Dendritic cell treated with granulocyte-macrophage colony-stimulating factor and Interleukin-4, amounts not matched to agents 40 ng/mL and 50 ng/mL, for 4 days (primary cell): Measurements from ENCODE around the gene GABRR1.

Source experiments
- H3K27ac Mint-ChIP-seq: one replicate; pipeline ENCODE4 v1.8.0; 2022; ENCODE audit warnings: mild to moderate bottlenecking, mixed read lengths
- H3K27me3 Mint-ChIP-seq: one replicate; pipeline ENCODE4 v1.8.0; 2022; ENCODE audit warnings: mild to moderate bottlenecking, mixed read lengths
- H3K36me3 Mint-ChIP-seq: one replicate; pipeline ENCODE4 v1.8.0; 2022; ENCODE audit warnings: low read depth, mixed read lengths
- H3K4me1 Mint-ChIP-seq: one replicate; pipeline ENCODE4 v1.8.0; 2022; ENCODE audit warnings: low read depth, mixed read lengths
- H3K4me3 Mint-ChIP-seq: one replicate; pipeline ENCODE4 v1.8.0; 2022; ENCODE audit warnings: mild to moderate bottlenecking, moderate library complexity, mixed read lengths
- H3K9me3 Mint-ChIP-seq: one replicate; pipeline ENCODE4 v1.8.0; 2022; ENCODE audit warnings: mixed read lengths
- intact Hi-C: fragments of 100-400 bp; cut with micrococcal nuclease; formaldehyde crosslinking; loops from one replicate; pipeline ENCODE4 v1.15.0; 2022

GABRR1 gene

GRCh38 chr6:89217299-89217910 is at the start of gene GABRR1:
TSS of gene GABRR1 (minus strand) at chr6:89217358. CDS start at chr6:89217322, 36 bp downstream.
- intact Hi-C loops, result no loop called here
- Mint-ChIP-seq H3K27ac (no peak within 1 kb of the TSS), H3K27me3 (no peaks in the 10 kb centered on the region), H3K4me1 (peaks cover 25% of the 10 kb centered on the region), H3K4me3 (no peak within 1 kb of the TSS), H3K36me3 (no peaks in the 10 kb centered on the region), H3K9me3 (no peaks in the 10 kb centered on the region)

GRCh38 chr6:89264296-89264695 is 47.1 kb upstream of the GABRR1 start:
- H3K27ac Mint-ChIP-seq, result no peak overlapping the region
- no peaks in the 10 kb centered on the region for H3K36me3 Mint-ChIP-seq
- peaks cover 13% of the 10 kb centered on the region for H3K4me1 Mint-ChIP-seq
- no peaks in the 10 kb centered on the region for H3K9me3 Mint-ChIP-seq
- H3K4me3 Mint-ChIP-seq, result no peak overlapping the region
- H3K27me3 Mint-ChIP-seq, result no peaks in the 10 kb centered on the region
- intact Hi-C loops, result no loop called here

- H3K4me3 Mint-ChIP-seq, result no peak overlapping the region
- H3K36me3 Mint-ChIP-seq, result no peaks in the 10 kb centered on the region
- H3K27ac Mint-ChIP-seq, result no peak overlapping the region
- no peaks in the 10 kb centered on the region for H3K27me3 Mint-ChIP-seq
- intact Hi-C loops, result no loop called here
- H3K9me3 Mint-ChIP-seq, result no peaks in the 10 kb centered on the region
- peaks cover 13% of the 10 kb centered on the region for H3K4me1 Mint-ChIP-seq
Observed at GRCh38 chr6:89260832-89261231, 43.7 kb upstream of the GABRR1 start.

GRCh38 chr6:89260310-89260709 is 43.2 kb upstream of the GABRR1 start:
- no peak overlapping the region for H3K27ac Mint-ChIP-seq
- H3K4me3 Mint-ChIP-seq, result no peak overlapping the region
- H3K27me3 Mint-ChIP-seq, result no peaks in the 10 kb centered on the region
- H3K4me1 Mint-ChIP-seq, result peaks cover 13% of the 10 kb centered on the region
- no peaks in the 10 kb centered on the region for H3K36me3 Mint-ChIP-seq
- no peaks in the 10 kb centered on the region for H3K9me3 Mint-ChIP-seq
- intact Hi-C loops, result no loop called here

GRCh38 chr6:89258912-89259311 is 41.8 kb upstream of the GABRR1 start:
- no peaks in the 10 kb centered on the region for H3K27me3 Mint-ChIP-seq
- H3K27ac Mint-ChIP-seq, result no peak overlapping the region
- intact Hi-C loops, result no loop called here
- H3K36me3 Mint-ChIP-seq, result no peaks in the 10 kb centered on the region
- peaks cover 24% of the 10 kb centered on the region for H3K4me1 Mint-ChIP-seq
- no peak overlapping the region for H3K4me3 Mint-ChIP-seq
- H3K9me3 Mint-ChIP-seq, result no peaks in the 10 kb centered on the region

- no peak overlapping the region for H3K4me3 Mint-ChIP-seq
- H3K27me3 Mint-ChIP-seq, result no peaks in the 10 kb centered on the region
- H3K36me3 Mint-ChIP-seq, result no peaks in the 10 kb centered on the region
- H3K9me3 Mint-ChIP-seq, result no peaks in the 10 kb centered on the region
- H3K27ac Mint-ChIP-seq, result no peak overlapping the region
- peaks cover 30% of the 10 kb centered on the region for H3K4me1 Mint-ChIP-seq
- intact Hi-C loops, result no loop called here
Observed at GRCh38 chr6:89257781-89258180, 40.6 kb upstream of the GABRR1 start.

GRCh38 chr6:89257346-89257745 is 40.2 kb upstream of the GABRR1 start:
- Mint-ChIP-seq H3K4me3 (no peak overlapping the region), H3K9me3 (no peaks in the 10 kb centered on the region), H3K27ac (no peak overlapping the region), H3K27me3 (no peaks in the 10 kb centered on the region), H3K36me3 (no peaks in the 10 kb centered on the region), H3K4me1 (peaks cover 32% of the 10 kb centered on the region)
- intact Hi-C loops, result no loop called here

GRCh38 chr6:89255417-89255816 is 38.3 kb upstream of the GABRR1 start:
- Mint-ChIP-seq H3K4me1 (peaks cover 22% of the 10 kb centered on the region), H3K4me3 (no peak overlapping the region), H3K27ac (no peak overlapping the region), H3K36me3 (no peaks in the 10 kb centered on the region), H3K9me3 (no peaks in the 10 kb centered on the region), H3K27me3 (no peaks in the 10 kb centered on the region)
- intact Hi-C loops, result no loop called here

GRCh38 chr6:89254569-89254968 is 37.4 kb upstream of the GABRR1 start:
- Mint-ChIP-seq H3K27ac (no peak overlapping the region), H3K4me3 (no peak overlapping the region), H3K4me1 (peaks cover 19% of the 10 kb centered on the region), H3K36me3 (no peaks in the 10 kb centered on the region), H3K27me3 (no peaks in the 10 kb centered on the region), H3K9me3 (no peaks in the 10 kb centered on the region)
- intact Hi-C loops, result no loop called here

GRCh38 chr6:89252907-89253306 is 35.7 kb upstream of the GABRR1 start:
- H3K9me3 Mint-ChIP-seq, result no peaks in the 10 kb centered on the region
- no peak overlapping the region for H3K27ac Mint-ChIP-seq
- no peaks in the 10 kb centered on the region for H3K36me3 Mint-ChIP-seq
- intact Hi-C loops, result no loop called here
- no peak overlapping the region for H3K4me3 Mint-ChIP-seq
- no peaks in the 10 kb centered on the region for H3K27me3 Mint-ChIP-seq
- peaks cover 19% of the 10 kb centered on the region for H3K4me1 Mint-ChIP-seq

- Mint-ChIP-seq H3K27ac (no peak overlapping the region), H3K36me3 (no peaks in the 10 kb centered on the region), H3K9me3 (no peaks in the 10 kb centered on the region), H3K27me3 (no peaks in the 10 kb centered on the region), H3K4me1 (peaks cover 19% of the 10 kb centered on the region), H3K4me3 (no peak overlapping the region)
- intact Hi-C loops, result no loop called here
Observed at GRCh38 chr6:89251976-89252375, 34.8 kb upstream of the GABRR1 start.

- Mint-ChIP-seq H3K36me3 (no peaks in the 10 kb centered on the region), H3K9me3 (no peaks in the 10 kb centered on the region), H3K27ac (no peak overlapping the region), H3K4me3 (no peak overlapping the region), H3K4me1 (peaks cover 19% of the 10 kb centered on the region), H3K27me3 (no peaks in the 10 kb centered on the region)
- intact Hi-C loops, result no loop called here
Observed at GRCh38 chr6:89251170-89251569, 34.0 kb upstream of the GABRR1 start.

- H3K27ac Mint-ChIP-seq, result no peak overlapping the region
- H3K36me3 Mint-ChIP-seq, result no peaks in the 10 kb centered on the region
- peaks cover 19% of the 10 kb centered on the region for H3K4me1 Mint-ChIP-seq
- intact Hi-C loops, result no loop called here
- H3K27me3 Mint-ChIP-seq, result no peaks in the 10 kb centered on the region
- no peak overlapping the region for H3K4me3 Mint-ChIP-seq
- H3K9me3 Mint-ChIP-seq, result no peaks in the 10 kb centered on the region
Observed at GRCh38 chr6:89250239-89250638, 33.1 kb upstream of the GABRR1 start.

- Mint-ChIP-seq H3K4me1 (peaks cover 12% of the 10 kb centered on the region), H3K36me3 (no peaks in the 10 kb centered on the region), H3K27me3 (no peaks in the 10 kb centered on the region), H3K4me3 (no peak overlapping the region), H3K9me3 (no peaks in the 10 kb centered on the region), H3K27ac (no peak overlapping the region)
- intact Hi-C loops, result loop anchor here (5.0 kb wide), 1 partner anchor 122 kb away; no protein-coding TSS in a partner anchor
Observed at GRCh38 chr6:89244241-89244985, 27.3 kb upstream of the GABRR1 start.

GRCh38 chr6:89243331-89243629 is 26.1 kb upstream of the GABRR1 start:
- Mint-ChIP-seq H3K27me3 (no peaks in the 10 kb centered on the region), H3K4me3 (no peak overlapping the region), H3K36me3 (no peaks in the 10 kb centered on the region), H3K9me3 (no peaks in the 10 kb centered on the region), H3K27ac (no peak overlapping the region), H3K4me1 (peaks cover 15% of the 10 kb centered on the region)
- intact Hi-C loops, result loop anchor here (5.0 kb wide), 1 partner anchor 121 kb away; no protein-coding TSS in a partner anchor
